Activated CD4-positive, alpha-beta T cell treated with anti-CD3 and anti-CD28 coated beads, Interleukin-2, amount 10 ng/mL, durations not matched to agents 7 days and 5 days (primary cell): ENCODE results near the gene MYH9. TPM values are rescaled to one million over a fixed set of nuclear protein-coding genes. Genes with fewer than 3 reads are reported as not detected.
A peak's percentile ranks its signal among the peaks of the same experiment; 100 is the strongest.

ENCODE experiments used
- CTCF ChIA-PET: fragments of 350-600 bp; sonication (Branson Sonifier 250); formaldehyde crosslinking; loops from one replicate; lab custom pipeline; 2021; ENCODE audit warnings: antibody characterized with exemption; lab: Charles Lee
- POLR2A ChIA-PET: fragments of 350-600 bp; sonication (Branson Sonifier 250); formaldehyde crosslinking; loops from one replicate; lab custom pipeline; 2021; ENCODE audit warnings: antibody characterized with exemption; lab: Charles Lee
- DNase-seq: peaks from one replicate; pipeline ENCODE4 v3.0.0-alpha.2; 2020
- H3K27ac Mint-ChIP-seq: one replicate; pipeline ENCODE4 v1.8.0; 2021; ENCODE audit warnings: mild to moderate bottlenecking, moderate library complexity, mixed read lengths
- H3K27me3 Mint-ChIP-seq: one replicate; pipeline ENCODE4 v1.8.0; 2021; ENCODE audit warnings: mixed read lengths
- H3K36me3 Mint-ChIP-seq: one replicate; pipeline ENCODE4 v1.8.0; 2021; ENCODE audit warnings: low read depth, mixed read lengths
- H3K4me1 Mint-ChIP-seq: one replicate; pipeline ENCODE4 v1.8.0; 2021; ENCODE audit warnings: mixed read lengths
- H3K4me3 Mint-ChIP-seq: one replicate; pipeline ENCODE4 v1.8.0; 2021; ENCODE audit warnings: mild to moderate bottlenecking, moderate library complexity, mixed read lengths
- H3K9me3 Mint-ChIP-seq: one replicate; pipeline ENCODE4 v1.8.0; 2021; ENCODE audit warnings: mixed read lengths
- total RNA-seq, 2 experiments: library from RNA; stranded (reverse); gene quantifications; one replicate each; pipeline ENCODE4 v1.2.3, GENCODE V29; 2021

Gene MYH9
- total RNA-seq, 2 experiments from 2014 or later: 881 to 1,009 TPM

- no peak for DNase-seq
Measured at GRCh38 chr22:36244522-36245391, 143.0 kb downstream of the MYH9 start.

GRCh38 chr22:36243986-36244385 lies 143.8 kb downstream of the MYH9 start:
- Mint-ChIP-seq H3K36me3 (peaks cover 11% of the 10 kb centered on the region), H3K4me1 (peaks cover 9% of the 10 kb centered on the region), H3K27me3 (peaks cover 3% of the 10 kb centered on the region), H3K27ac (no peak overlapping the region), H3K4me3 (no peak overlapping the region), H3K9me3 (peaks cover 16% of the 10 kb centered on the region)
- no peak for DNase-seq
- ChIA-PET CTCF (interaction anchor here (1.5 to 8.5 kb wide), 2 partner anchors 10 to 227 kb away, joined by 4 to 53 read pairs; partner anchors contain the start of gene APOL1), POLR2A (no interaction called here)

More at GRCh38 chr22:36244522-36245391, 143.0 kb downstream of the MYH9 start:
- CTCF ChIA-PET: interaction anchor here (1.5 to 8.5 kb wide), 2 partner anchors 9 to 226 kb away, joined by 4 to 53 read pairs; partner anchors contain the start of gene APOL1
- POLR2A ChIA-PET: no interaction called here
- peaks cover 19% of the 10 kb centered on the region for H3K9me3 Mint-ChIP-seq
- no peak overlapping the region for H3K4me3 Mint-ChIP-seq
- H3K27ac Mint-ChIP-seq: no peak overlapping the region
- peaks cover 3% of the 10 kb centered on the region for H3K27me3 Mint-ChIP-seq
- peaks cover 6% of the 10 kb centered on the region for H3K4me1 Mint-ChIP-seq
- peaks cover 8% of the 10 kb centered on the region for H3K36me3 Mint-ChIP-seq

DNA sequence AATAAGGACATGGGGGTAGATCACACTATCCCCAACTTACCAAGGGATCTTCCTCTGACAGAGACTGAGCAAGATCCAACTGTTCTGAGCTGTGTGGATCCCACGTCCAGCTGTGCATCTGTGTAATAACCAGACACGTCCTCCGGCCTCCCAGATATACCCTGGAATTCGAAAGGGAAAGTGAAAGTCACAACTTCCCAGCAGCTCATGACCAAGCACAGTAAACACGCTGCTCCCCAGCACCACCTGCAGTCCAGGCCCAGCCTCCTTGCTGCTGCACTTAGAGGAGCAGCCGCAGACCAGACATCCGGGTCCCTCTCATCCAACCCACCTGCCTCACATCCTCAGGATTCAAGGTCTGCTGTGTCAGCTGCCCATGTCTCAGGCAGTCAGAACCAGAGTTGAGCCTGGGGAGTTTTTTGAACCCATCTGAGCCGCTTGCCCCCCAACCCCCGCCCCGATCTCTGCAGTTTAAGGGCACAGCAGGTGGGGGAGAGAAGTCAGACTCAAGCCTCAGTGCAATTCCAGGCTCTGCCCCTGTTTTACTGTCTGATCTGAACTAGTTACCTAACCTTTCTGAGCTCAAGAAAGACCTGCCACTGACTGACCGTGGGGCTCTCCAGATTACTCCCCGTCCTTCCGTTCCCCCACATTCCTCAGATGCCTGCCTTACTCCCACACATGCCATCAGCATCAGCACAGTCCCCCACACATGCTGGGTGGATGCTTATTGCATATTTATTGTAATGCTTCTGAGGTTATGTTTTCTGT lies 148.2 kb downstream of the MYH9 start, which contains the start of gene APOL2:
TSS of gene APOL2 (minus strand) at position 127 of the 771 bp plus-strand sequence. CDS start 6,365 bp downstream, outside the sequence.
- ChIA-PET POLR2A (interaction anchor here (0.6 to 1.3 kb wide), 2 partner anchors 12 to 14 kb away, joined by 5 to 7 read pairs; partner anchors contain the start of gene APOL1), CTCF (interaction anchor here (0.6 to 8.5 kb wide), 28 partner anchors 11 to 859 kb away, joined by 3 to 53 read pairs (median 4); partner anchors contain the start of genes APOL1 and TXN2)
- Mint-ChIP-seq H3K27ac (peak within 1 kb of the TSS; percentile 93), H3K9me3 (peaks cover 19% of the 10 kb centered on the region), H3K27me3 (peaks cover 3% of the 10 kb centered on the region), H3K4me1 (peaks cover 44% of the 10 kb centered on the region), H3K4me3 (peak within 1 kb of the TSS; percentile 90), H3K36me3 (peaks cover 48% of the 10 kb centered on the region)
- peak; percentile 91 for DNase-seq

GRCh38 chr22:36239150-36239400 lies 148.7 kb downstream of the MYH9 start:
- POLR2A ChIA-PET: interaction anchor here (0.6 to 1.3 kb wide), 2 partner anchors 12 to 15 kb away, joined by 5 to 7 read pairs; partner anchors contain the start of gene APOL1
- Mint-ChIP-seq H3K4me1 (peaks cover 49% of the 10 kb centered on the region), H3K36me3 (peaks cover 53% of the 10 kb centered on the region), H3K27ac (peak overlapping the region; percentile 93), H3K4me3 (peak overlapping the region; percentile 90), H3K27me3 (peaks cover 3% of the 10 kb centered on the region), H3K9me3 (peaks cover 19% of the 10 kb centered on the region)
- no peak for DNase-seq
- CTCF ChIA-PET: interaction anchor here (0.6 to 8.5 kb wide), 23 partner anchors 11 to 247 kb away, joined by 3 to 53 read pairs (median 4); partner anchors contain the start of genes APOL1 and TXN2

GRCh38 chr22:36238373-36239149 lies 149.2 kb downstream of the MYH9 start:
- peaks cover 19% of the 10 kb centered on the region for H3K9me3 Mint-ChIP-seq
- ChIA-PET CTCF (interaction anchor here (0.6 to 8.5 kb wide), 26 partner anchors 11 to 248 kb away, joined by 3 to 53 read pairs (median 4); partner anchors contain the start of genes APOL1 and TXN2), POLR2A (interaction anchor here (0.6 to 1.3 kb wide), 2 partner anchors 11 to 15 kb away, joined by 5 to 7 read pairs; partner anchors contain the start of gene APOL1)
- no peak for DNase-seq
- H3K36me3 Mint-ChIP-seq: peaks cover 57% of the 10 kb centered on the region
- H3K4me1 Mint-ChIP-seq: peaks cover 53% of the 10 kb centered on the region
- H3K27me3 Mint-ChIP-seq: peaks cover 3% of the 10 kb centered on the region
- peak overlapping the region; percentile 93 for H3K27ac Mint-ChIP-seq
- H3K4me3 Mint-ChIP-seq: peak overlapping the region; percentile 90

DNA sequence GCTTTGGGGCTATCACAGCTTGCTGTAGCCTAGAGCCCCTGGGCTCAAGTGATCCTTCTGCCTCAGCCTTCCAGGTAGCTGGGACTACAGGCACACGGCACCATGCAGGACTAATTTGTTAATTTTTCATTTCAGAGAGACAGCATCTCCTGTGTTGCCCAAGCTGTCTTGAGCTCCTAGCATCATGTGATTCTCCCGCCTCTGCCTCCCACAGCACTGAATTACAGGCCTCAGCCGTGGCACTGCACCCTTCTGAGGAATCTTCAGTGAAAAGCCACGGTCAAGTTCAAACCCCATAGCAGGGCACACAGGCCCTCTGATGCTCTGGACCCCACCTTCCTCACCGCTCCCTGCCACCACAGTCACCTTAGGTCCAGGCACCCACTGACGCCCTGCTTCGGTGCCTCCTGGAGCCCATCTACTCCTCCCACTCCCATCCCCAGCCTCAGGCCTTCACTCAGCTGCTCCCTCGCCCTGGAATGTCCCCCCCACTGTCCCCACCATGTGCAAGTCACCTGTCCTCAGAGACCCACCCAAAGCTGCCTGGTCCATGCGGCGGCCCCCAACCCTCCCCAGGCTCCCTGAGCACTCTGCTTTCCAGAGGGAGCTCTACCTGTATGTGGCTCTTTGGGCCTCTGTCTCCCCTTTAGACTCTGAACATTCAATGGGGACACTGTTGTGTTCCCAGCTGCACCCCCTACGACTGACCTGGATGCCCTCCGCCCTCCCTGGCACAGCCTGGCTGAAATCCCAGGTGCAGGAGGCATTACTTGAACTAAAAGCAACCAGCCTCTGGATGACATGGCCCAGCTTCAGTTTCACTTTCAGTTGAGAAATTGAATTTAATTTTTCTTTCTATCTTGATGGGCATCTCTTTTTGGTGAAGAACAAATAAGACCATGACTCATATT lies 150.1 kb downstream of the MYH9 start:
- peaks cover 63% of the 10 kb centered on the region for H3K36me3 Mint-ChIP-seq
- H3K27me3 Mint-ChIP-seq: peaks cover 3% of the 10 kb centered on the region
- ChIA-PET CTCF (interaction anchor here (0.8 to 8.5 kb wide), 10 partner anchors 10 to 172 kb away, joined by 3 to 53 read pairs (median 5); partner anchors contain the start of gene APOL1), POLR2A (interaction anchor here (0.7 kb wide), 1 partner anchor 78 kb away, joined by 3 read pairs; no protein-coding TSS in a partner anchor)
- H3K9me3 Mint-ChIP-seq: peaks cover 15% of the 10 kb centered on the region
- H3K4me3 Mint-ChIP-seq: peak overlapping the region; percentile 90
- peak; percentile 44 for DNase-seq
- H3K27ac Mint-ChIP-seq: peak overlapping the region; percentile 93
- H3K4me1 Mint-ChIP-seq: peaks cover 56% of the 10 kb centered on the region

- H3K36me3 Mint-ChIP-seq: peaks cover 70% of the 10 kb centered on the region
- H3K4me3 Mint-ChIP-seq: peak overlapping the region; percentile 90
- peak overlapping the region; percentile 46 for H3K27ac Mint-ChIP-seq
- no peaks in the 10 kb centered on the region for H3K27me3 Mint-ChIP-seq
- H3K4me1 Mint-ChIP-seq: peaks cover 61% of the 10 kb centered on the region
- H3K9me3 Mint-ChIP-seq: peaks cover 9% of the 10 kb centered on the region
- ChIA-PET CTCF (interaction anchor here (0.7 to 8.5 kb wide), 8 partner anchors 10 to 171 kb away, joined by 3 to 53 read pairs (median 3); partner anchors contain the start of gene APOL1), POLR2A (interaction anchor here (0.6 kb wide), 1 partner anchor 14 kb away, joined by 5 read pairs; no protein-coding TSS in a partner anchor)
- no peak for DNase-seq
Measured at GRCh38 chr22:36236388-36237319, 151.1 kb downstream of the MYH9 start.

GRCh38 chr22:36235585-36235984 lies 152.2 kb downstream of the MYH9 start:
- ChIA-PET CTCF (interaction anchor here (1.0 to 1.7 kb wide), 5 partner anchors 14 to 170 kb away, joined by 3 to 4 read pairs (median 3); no protein-coding TSS in a partner anchor), POLR2A (no interaction called here)
- H3K27me3 Mint-ChIP-seq: no peaks in the 10 kb centered on the region
- DNase-seq: no peak
- H3K9me3 Mint-ChIP-seq: peaks cover 9% of the 10 kb centered on the region
- H3K4me3 Mint-ChIP-seq: peak overlapping the region; percentile 41
- H3K36me3 Mint-ChIP-seq: peaks cover 80% of the 10 kb centered on the region
- H3K4me1 Mint-ChIP-seq: peaks cover 63% of the 10 kb centered on the region
- H3K27ac Mint-ChIP-seq: peak overlapping the region; percentile 46

DNA sequence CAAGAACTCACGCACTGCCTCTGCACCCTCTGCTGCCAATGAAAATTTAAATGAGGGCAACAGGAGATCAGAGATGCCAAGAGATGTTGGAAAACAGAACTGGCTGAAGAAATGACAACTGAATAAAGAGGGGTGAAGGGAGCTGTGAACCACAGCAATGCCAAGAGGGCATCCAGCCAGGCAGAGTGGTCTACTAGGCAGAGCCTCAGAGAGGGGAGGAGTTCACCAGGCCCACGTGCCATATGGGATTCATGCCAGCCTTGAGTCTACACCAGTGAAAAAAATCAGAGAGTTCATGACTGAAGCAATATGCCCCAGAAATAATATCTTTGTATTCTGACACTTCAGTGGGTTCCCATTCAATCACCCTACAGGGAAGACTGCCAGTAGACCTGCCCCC lies 152.8 kb downstream of the MYH9 start:
- Mint-ChIP-seq H3K4me3 (no peak overlapping the region), H3K36me3 (peaks cover 85% of the 10 kb centered on the region), H3K4me1 (peaks cover 59% of the 10 kb centered on the region), H3K9me3 (peaks cover 9% of the 10 kb centered on the region), H3K27me3 (no peaks in the 10 kb centered on the region), H3K27ac (peak overlapping the region; percentile 71)
- CTCF ChIA-PET: interaction anchor here (1.0 kb wide), 1 partner anchor 43 kb away, joined by 3 read pairs; no protein-coding TSS in a partner anchor
- POLR2A ChIA-PET: no interaction called here
- DNase-seq: no peak

DNA sequence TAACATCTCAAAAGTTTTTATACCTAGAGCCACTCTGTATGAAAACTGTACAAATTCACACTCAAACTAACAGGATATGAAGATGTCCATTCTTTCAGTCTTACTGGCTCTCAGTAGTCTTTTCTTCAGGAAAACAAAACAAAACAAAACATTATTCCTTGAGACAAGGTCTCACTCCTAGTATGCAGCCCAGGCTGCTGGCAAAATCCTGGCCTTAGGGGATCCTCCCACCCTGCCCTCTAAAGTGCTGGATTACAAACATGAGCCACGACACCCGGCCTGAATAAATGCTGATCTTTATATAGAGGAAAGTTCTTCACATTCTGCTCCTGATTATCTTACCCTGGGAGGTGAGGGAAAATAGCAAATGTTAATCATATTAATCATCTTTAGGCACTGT lies 153.6 kb downstream of the MYH9 start:
- DNase-seq: no peak
- peak overlapping the region; percentile 27 for H3K27ac Mint-ChIP-seq
- H3K27me3 Mint-ChIP-seq: no peaks in the 10 kb centered on the region
- H3K36me3 Mint-ChIP-seq: peaks cover 88% of the 10 kb centered on the region
- H3K4me3 Mint-ChIP-seq: no peak overlapping the region
- POLR2A ChIA-PET: no interaction called here
- CTCF ChIA-PET: no interaction called here
- peaks cover 9% of the 10 kb centered on the region for H3K9me3 Mint-ChIP-seq
- H3K4me1 Mint-ChIP-seq: peaks cover 54% of the 10 kb centered on the region
